Omental fat pad (tissue), 4 donors: Measurements from ENCODE around the gene TSPAN31. TPM values are rescaled to one million over a fixed set of nuclear protein-coding genes. Genes with fewer than 3 reads are reported as not detected.

Source experiments
- ATAC-seq: fragments of 150-250 bp; one replicate; pipeline ENCODE4 v1.9.1; 2016; ENCODE audit warnings: mild to moderate bottlenecking, moderate library complexity; ENCODE audit not compliant: low FRiP score
- DNase-seq: peaks from one replicate; pipeline ENCODE4 v3.0.0-alpha.2; 2019; ENCODE audit warnings: low spot score
- CTCF ChIP-seq, 3 donors: fragments of 450-650 bp; IDR thresholded peaks; one replicate each; pipeline ENCODE4 v1.5.1; 2016 to 2017; ENCODE audit warnings: antibody characterized with exemption in 3 of 3, mild to moderate bottlenecking in 3 of 3, moderate library complexity in 2 of 3
- total RNA-seq, 4 donors: library from RNA; depleted of rRNA; stranded (reverse); fragments of >200 nt; gene quantifications; one replicate each; pipeline ENCODE4 v1.1.0, GENCODE V29; 2016

TSPAN31 gene
- total RNA-seq, 4 donors from 2014 or later: 41.8 to 70.7 (median 65.7) TPM

GRCh38 chr12:57750561-57751431, 6.0 kb downstream of the TSPAN31 start:
- TF ChIP-seq CTCF (IDR thresholded peaks at IDR 0.05): no peak
- DNase-seq (no peak), ATAC-seq (no peak)

- DNase-seq: no peak
- ATAC-seq: no peak
- TF ChIP-seq CTCF (IDR thresholded peaks at IDR 0.05): no peak
Observed at GRCh38 chr12:57751432-57751787, 6.6 kb downstream of the TSPAN31 start.

GRCh38 chr12:57751788-57752667, 7.2 kb downstream of the TSPAN31 start, which contains the start of gene CDK4:
CDK4 (minus strand) TSS chr12:57752310; CDS start chr12:57751717, 593 bp downstream.
- ATAC-seq (peak; percentile 90), DNase-seq (peak; percentile 94)
- no peak for TF ChIP-seq CTCF (IDR thresholded peaks at IDR 0.05)

GRCh38 chr12:57752668-57753000, 7.8 kb downstream of the TSPAN31 start:
- no peak for TF ChIP-seq CTCF (IDR thresholded peaks at IDR 0.05)
- DNase-seq: no peak
- ATAC-seq: no peak

GRCh38 chr12:57753756-57754337, 9.0 kb downstream of the TSPAN31 start:
- no peak for TF ChIP-seq CTCF (IDR thresholded peaks at IDR 0.05)
- ATAC-seq: no peak

DNA sequence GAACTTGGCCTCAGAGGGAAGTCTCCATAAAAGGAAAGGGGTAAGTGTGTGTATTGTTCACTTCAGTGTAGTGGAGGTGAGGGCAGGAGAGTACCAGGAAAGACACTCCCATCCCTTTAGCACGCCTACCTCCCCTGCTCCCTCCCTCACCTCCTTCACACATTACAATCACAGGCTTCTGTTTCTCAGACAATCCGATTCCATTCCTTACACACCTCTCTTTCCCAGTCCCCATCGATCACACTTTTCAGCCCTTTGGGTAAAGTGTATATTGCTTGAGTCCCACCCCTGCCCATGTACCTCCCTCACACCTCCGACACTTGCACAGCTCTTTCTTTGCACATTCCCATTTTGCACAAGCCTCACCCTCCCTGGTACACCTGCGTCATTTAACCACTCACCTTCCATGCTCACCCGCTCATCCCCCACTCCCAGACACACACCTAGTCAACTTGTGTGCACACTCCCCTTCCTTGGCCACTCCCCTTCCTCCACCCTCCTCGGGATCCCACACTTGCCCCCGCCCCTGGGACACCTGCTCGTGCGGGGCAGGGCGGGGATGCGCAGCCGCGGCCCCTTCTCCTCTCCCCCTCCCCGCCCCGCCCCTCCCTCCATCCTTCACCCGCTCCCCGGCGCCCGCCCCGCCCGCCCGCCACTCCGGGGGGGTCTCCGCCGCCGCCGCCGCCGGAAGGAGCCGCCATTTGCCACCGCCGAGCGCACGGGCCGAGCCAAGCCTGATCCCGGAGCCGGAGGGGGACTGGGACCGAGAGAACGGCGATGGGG, 9.8 kb downstream of the TSPAN31 start, which contains the start of gene MARCHF9:
TSS of gene MARCHF9 (plus strand) at position 693 of the 783 bp plus-strand sequence. CDS start 426 bp downstream, outside the sequence.
- DNase-seq (no peak), ATAC-seq (no peak)
- TF ChIP-seq CTCF (IDR thresholded peaks at IDR 0.05): no peak

More at GRCh38 chr12:57753756-57754337, 9.0 kb downstream of the TSPAN31 start:
- DNase-seq: no peak
